AG10803 (cell line): ENCODE measurements around the gene PDCD6IP.

Experiments used
- DNase-seq: peaks from one replicate; pipeline ENCODE4 v3.0.0; 2010; ENCODE audit warnings: low read depth
- H3K4me3 ChIP-seq: 2 replicates; pipeline ENCODE4 v1.5.1; 2011; ENCODE audit warnings: mild to moderate bottlenecking, low read length, control low read depth
- TF ChIP-seq, protein P1 (sequence below): conservative IDR thresholded peaks from 2 replicates; pipeline ENCODE4 v1.5.1; 2011; ENCODE audit warnings: mild to moderate bottlenecking, low read length, control low read depth, inconsistent platforms

Gene PDCD6IP

GRCh38 chr3:33883951-33884561, 85.6 kb downstream of the PDCD6IP start:
- no peak overlapping the region for H3K4me3 ChIP-seq
- TF ChIP-seq, protein P1, sequence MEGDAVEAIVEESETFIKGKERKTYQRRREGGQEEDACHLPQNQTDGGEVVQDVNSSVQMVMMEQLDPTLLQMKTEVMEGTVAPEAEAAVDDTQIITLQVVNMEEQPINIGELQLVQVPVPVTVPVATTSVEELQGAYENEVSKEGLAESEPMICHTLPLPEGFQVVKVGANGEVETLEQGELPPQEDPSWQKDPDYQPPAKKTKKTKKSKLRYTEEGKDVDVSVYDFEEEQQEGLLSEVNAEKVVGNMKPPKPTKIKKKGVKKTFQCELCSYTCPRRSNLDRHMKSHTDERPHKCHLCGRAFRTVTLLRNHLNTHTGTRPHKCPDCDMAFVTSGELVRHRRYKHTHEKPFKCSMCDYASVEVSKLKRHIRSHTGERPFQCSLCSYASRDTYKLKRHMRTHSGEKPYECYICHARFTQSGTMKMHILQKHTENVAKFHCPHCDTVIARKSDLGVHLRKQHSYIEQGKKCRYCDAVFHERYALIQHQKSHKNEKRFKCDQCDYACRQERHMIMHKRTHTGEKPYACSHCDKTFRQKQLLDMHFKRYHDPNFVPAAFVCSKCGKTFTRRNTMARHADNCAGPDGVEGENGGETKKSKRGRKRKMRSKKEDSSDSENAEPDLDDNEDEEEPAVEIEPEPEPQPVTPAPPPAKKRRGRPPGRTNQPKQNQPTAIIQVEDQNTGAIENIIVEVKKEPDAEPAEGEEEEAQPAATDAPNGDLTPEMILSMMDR, result peak; percentile 42
- DNase-seq, result peak; percentile 16

- H3K4me3 ChIP-seq, result no peak overlapping the region
- TF ChIP-seq, protein P1, result no peak
- no peak for DNase-seq
These were observed 86.3 kb downstream of the PDCD6IP start for GRCh38 chr3:33884701-33885100.

- H3K4me3 ChIP-seq, result no peak overlapping the region
- DNase-seq, result no peak
- TF ChIP-seq, protein P1, result no peak
These were observed 87.1 kb downstream of the PDCD6IP start for GRCh38 chr3:33885496-33885895.

DNA sequence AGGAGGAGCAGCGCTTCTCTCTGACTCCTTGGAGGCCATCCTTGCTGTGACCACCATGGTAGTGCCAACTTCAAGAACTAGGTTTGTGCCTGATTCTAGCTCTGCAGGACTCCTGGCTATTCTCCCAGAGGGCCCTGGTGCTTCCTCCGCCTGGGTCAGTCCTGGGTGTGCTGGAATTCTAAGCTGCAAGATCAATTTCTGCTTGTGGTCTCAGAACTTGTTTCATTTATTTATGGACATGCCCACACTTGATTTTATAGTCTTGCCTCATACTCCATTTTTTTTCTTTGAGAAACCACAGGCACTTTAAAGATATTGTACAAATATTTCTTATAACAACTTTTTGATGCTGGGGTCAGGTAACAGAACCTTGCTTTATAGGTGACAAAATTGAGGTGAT, 87.6 kb downstream of the PDCD6IP start:
- TF ChIP-seq, protein P1, result no peak
- peak; percentile 20 for DNase-seq
- no peak overlapping the region for H3K4me3 ChIP-seq

DNA sequence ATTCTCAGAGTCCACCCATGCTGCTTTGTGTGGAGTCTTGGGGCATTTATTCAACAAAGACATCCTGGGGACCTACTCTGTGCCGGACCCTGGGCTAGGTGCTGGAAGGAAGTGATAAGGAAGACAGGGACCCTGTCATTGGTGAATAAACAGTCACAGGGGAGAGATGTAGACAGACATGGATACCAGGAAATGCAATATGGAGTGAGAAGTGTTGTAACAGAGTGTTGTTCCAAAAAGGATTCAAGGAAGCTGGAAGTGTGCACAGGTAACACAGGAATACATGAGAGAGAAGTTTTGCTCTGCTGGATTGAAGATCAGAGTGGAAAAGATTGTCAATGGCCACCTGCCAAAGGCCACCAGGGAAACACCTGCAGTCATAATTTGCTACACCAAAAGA, 89.0 kb downstream of the PDCD6IP start:
- DNase-seq, result no peak
- no peak overlapping the region for H3K4me3 ChIP-seq
- TF ChIP-seq, protein P1, result no peak

- DNase-seq, result no peak
- TF ChIP-seq, protein P1, result no peak
- no peak overlapping the region for H3K4me3 ChIP-seq
These were observed 91.1 kb downstream of the PDCD6IP start for GRCh38 chr3:33889394-33890039.

DNA sequence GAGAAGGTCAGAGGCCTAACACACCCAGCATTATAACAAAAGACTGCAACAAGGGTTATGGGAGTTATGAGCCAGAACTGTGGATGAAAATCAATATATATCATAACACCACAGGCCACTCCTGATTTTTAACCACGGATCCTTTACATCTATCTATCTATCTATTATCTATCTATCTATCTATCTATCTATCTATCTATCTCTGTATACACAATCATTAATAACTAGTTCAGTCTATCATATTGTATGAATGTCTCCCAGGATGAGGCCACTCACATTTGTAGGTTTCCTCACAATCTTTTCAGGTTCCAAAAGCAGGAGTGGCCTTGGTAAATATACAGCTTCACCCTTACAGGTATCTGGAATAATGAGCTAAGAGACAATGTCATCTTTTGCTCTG, 94.2 kb downstream of the PDCD6IP start:
- H3K4me3 ChIP-seq, result no peak overlapping the region
- TF ChIP-seq, protein P1, result no peak
- no peak for DNase-seq
